AG10803 (cell line): Measurements from ENCODE around the gene FLRT2.

Source experiments
- DNase-seq: peaks from one replicate; pipeline ENCODE4 v3.0.0; 2010; ENCODE audit warnings: low read depth
- H3K4me3 ChIP-seq: 2 replicates; pipeline ENCODE4 v1.5.1; 2011; ENCODE audit warnings: mild to moderate bottlenecking, low read length, control low read depth
- CTCF ChIP-seq: conservative IDR thresholded peaks from 2 replicates; pipeline ENCODE4 v1.5.1; 2011; ENCODE audit warnings: mild to moderate bottlenecking, low read length, control low read depth, inconsistent platforms

FLRT2 gene

GRCh38 chr14:85556267-85556666, 26.3 kb downstream of the FLRT2 start:
- no peak for TF ChIP-seq CTCF
- DNase-seq = no peak
- no peak overlapping the region for H3K4me3 ChIP-seq

DNA sequence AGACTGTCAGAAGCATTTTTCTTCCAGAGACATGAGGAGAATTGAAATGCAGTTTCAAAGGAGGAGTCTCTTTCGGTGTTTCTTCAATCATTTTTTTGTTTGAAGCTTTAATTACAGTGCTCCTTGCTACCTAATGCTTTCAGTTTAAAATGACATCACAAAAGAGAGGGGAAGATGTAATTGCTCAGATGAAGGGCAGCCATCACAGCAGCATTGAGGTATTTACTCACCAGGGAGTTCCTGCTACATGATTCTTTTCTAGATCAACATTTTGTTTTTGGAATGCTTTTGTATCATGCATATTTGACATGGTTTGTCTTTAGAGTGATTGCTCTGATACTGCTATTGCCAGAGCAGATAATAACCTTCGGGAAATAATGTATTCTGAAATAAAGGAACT, 28.6 kb downstream of the FLRT2 start:
- DNase-seq = no peak
- no peak overlapping the region for H3K4me3 ChIP-seq
- TF ChIP-seq CTCF = no peak

GRCh38 chr14:85562630-85563029, 32.7 kb downstream of the FLRT2 start:
- no peak for TF ChIP-seq CTCF
- no peak overlapping the region for H3K4me3 ChIP-seq
- DNase-seq = no peak

GRCh38 chr14:85564841-85565527, 35.0 kb downstream of the FLRT2 start:
- no peak overlapping the region for H3K4me3 ChIP-seq
- DNase-seq = peak; percentile 20
- TF ChIP-seq CTCF = no peak

DNA sequence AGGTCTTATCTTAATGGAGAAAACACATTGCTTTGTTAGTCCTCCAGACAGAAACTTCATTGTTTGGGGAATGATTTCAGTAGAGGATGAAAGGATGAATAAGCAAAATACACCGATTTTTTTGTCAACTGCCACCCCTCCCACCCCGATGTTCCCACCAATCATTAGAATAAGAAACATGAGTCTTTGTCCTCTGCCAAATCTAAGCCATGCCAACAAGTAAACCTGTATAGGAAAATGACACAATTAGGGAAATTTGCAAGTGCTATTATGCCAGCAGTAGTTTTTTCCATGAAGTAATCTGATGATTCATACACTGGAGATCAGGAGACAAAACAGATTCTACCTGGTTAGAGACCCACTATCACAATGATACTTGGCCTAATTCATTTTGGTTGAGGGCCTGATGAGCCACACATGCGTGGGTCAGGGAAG, 35.9 kb downstream of the FLRT2 start:
- H3K4me3 ChIP-seq = no peak overlapping the region
- no peak for TF ChIP-seq CTCF
- peak; percentile 44 for DNase-seq

- DNase-seq = peak; percentile 83
- no peak overlapping the region for H3K4me3 ChIP-seq
- no peak for TF ChIP-seq CTCF
These were observed 36.7 kb downstream of the FLRT2 start for GRCh38 chr14:85566603-85567002.

GRCh38 chr14:85572011-85572410, 42.1 kb downstream of the FLRT2 start:
- H3K4me3 ChIP-seq = no peak overlapping the region
- no peak for DNase-seq
- no peak for TF ChIP-seq CTCF
